Loucy (cell line): ENCODE data around the gene ARHGAP27.

Experiments
- CTCF ChIP-seq: fragments of 200-600 bp; sonication (generic); conservative IDR thresholded peaks from 2 replicates; pipeline ENCODE4 v1.5.1; 2014; ENCODE audit warnings: mild to moderate bottlenecking, antibody characterized with exemption, low read length
- EZH2phosphoT487 ChIP-seq: fragments of 200-600 bp; IDR thresholded peaks from 2 replicates; pipeline ENCODE4 v1.6.1; 2018; ENCODE audit warnings: antibody characterized with exemption, mild to moderate bottlenecking, moderate library complexity, borderline replicate concordance

- TF ChIP-seq CTCF (no peak; the same call in 1 of the 2 replicates), EZH2phosphoT487 (no peak)
These were observed 23.0 kb downstream of the ARHGAP27 start for GRCh38 chr17:45409659-45410076.
